Measurements from ENCODE around the gene PRELP. TPM values are rescaled to one million over a fixed set of nuclear protein-coding genes. Genes with fewer than 3 reads are reported as not detected.

PRELP gene
- total RNA-seq, 1 donor from 2014 or later, result 1.0 TPM

GRCh38 chr1:203526130-203526529 lies 50.5 kb downstream of the PRELP start:
- Histone ChIP-seq H3K9me3 (ENCODE audit: control insufficient read depth in 3 of 3, low read length in 3 of 3) (no peaks in the 10 kb centered on the region), H3K4me1 (ENCODE audit: control insufficient read depth in 3 of 3, insufficient read depth in 3 of 3, low read length in 3 of 3) (peaks cover 6 to 11% (median 9%) of the 10 kb centered on the region in 3 donors), H3K27ac (ENCODE audit: low read depth, low read length) (no peak overlapping the region), H3K36me3 (ENCODE audit: control insufficient read depth in 3 of 3, insufficient read depth in 3 of 3, low read length in 3 of 3) (no peaks in the 10 kb centered on the region), H3K4me3 (ENCODE audit: low read length in 3 of 3) (no peak overlapping the region), H3K9ac (ENCODE audit: low read depth in 1 of 3, low read length in 3 of 3) (no peak overlapping the region), H3K27me3 (ENCODE audit: control insufficient read depth in 3 of 3, insufficient read depth in 3 of 3, low read length in 3 of 3) (no peaks in the 10 kb centered on the region)

DNA sequence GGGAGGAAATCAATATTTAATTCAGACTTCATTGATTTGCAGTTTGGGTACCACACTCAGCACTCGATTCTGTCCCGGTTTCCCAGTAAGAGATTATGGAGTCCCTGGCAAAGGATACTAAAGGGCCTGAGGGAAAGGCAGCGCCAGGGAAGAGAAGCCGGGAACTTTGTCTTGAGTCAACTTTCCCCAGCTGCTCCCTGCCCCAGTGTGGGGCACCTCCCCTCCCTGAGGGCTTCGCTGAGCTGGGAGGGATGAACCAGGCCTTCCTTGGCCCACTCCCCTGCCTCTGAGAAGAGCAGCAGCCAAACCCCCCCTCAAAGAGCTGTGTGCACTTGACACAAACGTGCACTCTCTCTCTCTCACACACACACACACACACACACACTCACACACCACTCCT lies 51.0 kb downstream of the PRELP start:
- H3K27me3 ChIP-seq (ENCODE audit: control insufficient read depth in 3 of 3, insufficient read depth in 3 of 3, low read length in 3 of 3), result no peaks in the 10 kb centered on the region
- H3K36me3 ChIP-seq (ENCODE audit: control insufficient read depth in 3 of 3, insufficient read depth in 3 of 3, low read length in 3 of 3), result no peaks in the 10 kb centered on the region
- no peak overlapping the region for H3K4me3 ChIP-seq (ENCODE audit: low read length in 3 of 3)
- H3K27ac ChIP-seq (ENCODE audit: low read depth, low read length), result no peak overlapping the region
- peaks cover 5 to 8% (median 7%) of the 10 kb centered on the region in 3 donors for H3K4me1 ChIP-seq (ENCODE audit: control insufficient read depth in 3 of 3, insufficient read depth in 3 of 3, low read length in 3 of 3)
- H3K9ac ChIP-seq (ENCODE audit: low read depth in 1 of 3, low read length in 3 of 3), result no peak overlapping the region
- H3K9me3 ChIP-seq (ENCODE audit: control insufficient read depth in 3 of 3, low read length in 3 of 3), result no peaks in the 10 kb centered on the region

DNA sequence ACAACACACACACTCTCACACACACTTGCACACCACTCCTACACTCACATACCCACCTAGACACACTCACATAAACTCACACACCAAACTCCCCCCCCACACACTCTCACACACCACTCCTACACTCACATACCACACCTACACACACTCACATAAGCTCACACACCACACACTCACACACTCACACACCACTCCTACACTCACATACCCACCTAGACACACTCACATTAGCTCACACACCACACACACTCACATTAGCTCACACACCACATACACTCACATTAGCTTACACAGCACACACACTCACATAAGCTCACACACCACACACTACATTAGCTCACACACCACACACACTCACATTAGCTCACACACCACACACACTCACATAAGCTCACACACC lies 51.4 kb downstream of the PRELP start:
- H3K4me3 ChIP-seq (ENCODE audit: low read length in 3 of 3), result no peak overlapping the region
- H3K27me3 ChIP-seq (ENCODE audit: control insufficient read depth in 3 of 3, insufficient read depth in 3 of 3, low read length in 3 of 3), result no peaks in the 10 kb centered on the region
- H3K9me3 ChIP-seq (ENCODE audit: control insufficient read depth in 3 of 3, low read length in 3 of 3), result no peaks in the 10 kb centered on the region
- H3K9ac ChIP-seq (ENCODE audit: low read depth in 1 of 3, low read length in 3 of 3), result no peak overlapping the region
- peaks cover 1 to 7% (median 6%) of the 10 kb centered on the region in 3 donors for H3K4me1 ChIP-seq (ENCODE audit: control insufficient read depth in 3 of 3, insufficient read depth in 3 of 3, low read length in 3 of 3)
- H3K27ac ChIP-seq (ENCODE audit: low read depth, low read length), result no peak overlapping the region
- no peaks in the 10 kb centered on the region for H3K36me3 ChIP-seq (ENCODE audit: control insufficient read depth in 3 of 3, insufficient read depth in 3 of 3, low read length in 3 of 3)

- Histone ChIP-seq H3K9me3 (ENCODE audit: control insufficient read depth in 3 of 3, low read length in 3 of 3) (no peaks in the 10 kb centered on the region), H3K4me1 (ENCODE audit: control insufficient read depth in 3 of 3, insufficient read depth in 3 of 3, low read length in 3 of 3) (peaks cover 0 to 7% (median 6%) of the 10 kb centered on the region in 3 donors), H3K36me3 (ENCODE audit: control insufficient read depth in 3 of 3, insufficient read depth in 3 of 3, low read length in 3 of 3) (no peaks in the 10 kb centered on the region), H3K4me3 (ENCODE audit: low read length in 3 of 3) (no peak overlapping the region), H3K27ac (ENCODE audit: low read depth, low read length) (no peak overlapping the region), H3K9ac (ENCODE audit: low read depth in 1 of 3, low read length in 3 of 3) (no peak overlapping the region), H3K27me3 (ENCODE audit: control insufficient read depth in 3 of 3, insufficient read depth in 3 of 3, low read length in 3 of 3) (no peaks in the 10 kb centered on the region)
Measured at GRCh38 chr1:203528063-203528462, 52.5 kb downstream of the PRELP start.

GRCh38 chr1:203528976-203529835 lies 53.6 kb downstream of the PRELP start:
- Histone ChIP-seq H3K4me3 (ENCODE audit: low read length in 3 of 3) (no peak overlapping the region), H3K27ac (ENCODE audit: low read depth, low read length) (no peak overlapping the region), H3K4me1 (ENCODE audit: control insufficient read depth in 3 of 3, insufficient read depth in 3 of 3, low read length in 3 of 3) (peaks cover 0 to 7% (median 6%) of the 10 kb centered on the region in 3 donors), H3K27me3 (ENCODE audit: control insufficient read depth in 3 of 3, insufficient read depth in 3 of 3, low read length in 3 of 3) (no peaks in the 10 kb centered on the region), H3K9ac (ENCODE audit: low read depth in 1 of 3, low read length in 3 of 3) (no peak overlapping the region), H3K36me3 (ENCODE audit: control insufficient read depth in 3 of 3, insufficient read depth in 3 of 3, low read length in 3 of 3) (no peaks in the 10 kb centered on the region), H3K9me3 (ENCODE audit: control insufficient read depth in 3 of 3, low read length in 3 of 3) (no peaks in the 10 kb centered on the region)

GRCh38 chr1:203531063-203531462 lies 55.5 kb downstream of the PRELP start:
- Histone ChIP-seq H3K9me3 (ENCODE audit: control insufficient read depth in 3 of 3, low read length in 3 of 3) (no peaks in the 10 kb centered on the region), H3K36me3 (ENCODE audit: control insufficient read depth in 3 of 3, insufficient read depth in 3 of 3, low read length in 3 of 3) (no peaks in the 10 kb centered on the region), H3K9ac (ENCODE audit: low read depth in 1 of 3, low read length in 3 of 3) (no peak overlapping the region), H3K27ac (ENCODE audit: low read depth, low read length) (no peak overlapping the region), H3K4me1 (ENCODE audit: control insufficient read depth in 3 of 3, insufficient read depth in 3 of 3, low read length in 3 of 3) (peaks cover 0 to 2% (median 0%) of the 10 kb centered on the region in 3 donors), H3K4me3 (ENCODE audit: low read length in 3 of 3) (no peak overlapping the region), H3K27me3 (ENCODE audit: control insufficient read depth in 3 of 3, insufficient read depth in 3 of 3, low read length in 3 of 3) (no peaks in the 10 kb centered on the region)

DNA sequence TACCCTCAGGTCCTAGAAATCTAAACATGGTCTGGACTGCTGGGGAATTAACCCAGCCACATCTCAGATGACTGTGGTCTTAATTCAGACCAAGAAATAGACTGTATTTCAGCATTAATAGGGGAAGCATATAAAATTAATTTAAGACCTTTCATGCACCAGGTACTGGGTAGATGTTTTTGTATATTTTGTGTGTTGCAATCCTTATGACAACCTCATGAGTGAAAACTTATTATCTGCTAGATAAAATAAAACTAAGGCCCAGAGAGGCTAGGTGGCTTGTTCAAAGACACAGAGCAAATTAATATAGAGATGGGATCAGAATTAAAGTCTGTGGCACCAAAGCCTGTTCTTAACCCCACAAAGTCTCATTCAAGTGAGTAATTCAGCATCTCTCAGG lies 58.4 kb downstream of the PRELP start:
- Histone ChIP-seq H3K27ac (ENCODE audit: low read depth, low read length) (no peak overlapping the region), H3K4me3 (ENCODE audit: low read length in 3 of 3) (no peak overlapping the region), H3K9ac (ENCODE audit: low read depth in 1 of 3, low read length in 3 of 3) (no peak overlapping the region), H3K36me3 (ENCODE audit: control insufficient read depth in 3 of 3, insufficient read depth in 3 of 3, low read length in 3 of 3) (no peaks in the 10 kb centered on the region), H3K27me3 (ENCODE audit: control insufficient read depth in 3 of 3, insufficient read depth in 3 of 3, low read length in 3 of 3) (no peaks in the 10 kb centered on the region), H3K9me3 (ENCODE audit: control insufficient read depth in 3 of 3, low read length in 3 of 3) (no peaks in the 10 kb centered on the region), H3K4me1 (ENCODE audit: control insufficient read depth in 3 of 3, insufficient read depth in 3 of 3, low read length in 3 of 3) (peaks cover 0 to 4% (median 3%) of the 10 kb centered on the region in 3 donors)

- Histone ChIP-seq H3K27me3 (ENCODE audit: control insufficient read depth in 3 of 3, insufficient read depth in 3 of 3, low read length in 3 of 3) (no peaks in the 10 kb centered on the region), H3K36me3 (ENCODE audit: control insufficient read depth in 3 of 3, insufficient read depth in 3 of 3, low read length in 3 of 3) (no peaks in the 10 kb centered on the region), H3K9me3 (ENCODE audit: control insufficient read depth in 3 of 3, low read length in 3 of 3) (no peaks in the 10 kb centered on the region), H3K27ac (ENCODE audit: low read depth, low read length) (no peak overlapping the region), H3K9ac (ENCODE audit: low read depth in 1 of 3, low read length in 3 of 3) (no peak overlapping the region), H3K4me3 (ENCODE audit: low read length in 3 of 3) (no peak overlapping the region), H3K4me1 (ENCODE audit: control insufficient read depth in 3 of 3, insufficient read depth in 3 of 3, low read length in 3 of 3) (peaks cover 0 to 4% (median 3%) of the 10 kb centered on the region in 3 donors)
Measured at GRCh38 chr1:203534526-203534925, 58.9 kb downstream of the PRELP start.

GRCh38 chr1:203536575-203536974 lies 61.0 kb downstream of the PRELP start:
- no peaks in the 10 kb centered on the region for H3K36me3 ChIP-seq (ENCODE audit: control insufficient read depth in 3 of 3, insufficient read depth in 3 of 3, low read length in 3 of 3)
- no peak overlapping the region for H3K9ac ChIP-seq (ENCODE audit: low read depth in 1 of 3, low read length in 3 of 3)
- H3K9me3 ChIP-seq (ENCODE audit: control insufficient read depth in 3 of 3, low read length in 3 of 3), result no peaks in the 10 kb centered on the region
- H3K4me3 ChIP-seq (ENCODE audit: low read length in 3 of 3), result no peak overlapping the region
- H3K27ac ChIP-seq (ENCODE audit: low read depth, low read length), result no peak overlapping the region
- no peaks in the 10 kb centered on the region for H3K27me3 ChIP-seq (ENCODE audit: control insufficient read depth in 3 of 3, insufficient read depth in 3 of 3, low read length in 3 of 3)
- H3K4me1 ChIP-seq (ENCODE audit: control insufficient read depth in 3 of 3, insufficient read depth in 3 of 3, low read length in 3 of 3), result peaks cover 0 to 4% (median 3%) of the 10 kb centered on the region in 3 donors

DNA sequence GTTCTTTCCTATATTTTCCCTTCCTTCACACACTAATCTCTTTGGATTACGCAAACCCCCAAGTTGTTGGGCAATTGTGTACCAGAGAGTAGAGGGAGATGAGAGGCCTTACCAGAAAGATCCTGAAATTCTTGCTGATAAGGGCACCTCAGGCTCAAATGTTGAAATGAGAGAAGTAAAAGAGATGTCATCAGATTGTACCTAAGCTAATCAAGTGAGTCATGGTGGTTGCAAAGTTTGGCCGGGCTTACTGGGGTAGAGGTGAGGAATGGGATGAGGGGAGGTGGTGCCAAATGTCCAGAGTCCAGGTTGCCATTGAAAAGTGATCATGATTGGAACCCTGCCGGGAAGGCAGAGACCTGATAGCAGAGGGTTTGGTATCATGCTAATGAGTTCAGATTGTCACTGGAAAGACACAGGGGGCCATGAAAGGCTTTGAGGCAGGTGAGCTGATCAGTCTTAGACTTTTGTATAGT lies 61.4 kb downstream of the PRELP start:
- Histone ChIP-seq H3K9me3 (ENCODE audit: control insufficient read depth in 3 of 3, low read length in 3 of 3) (no peaks in the 10 kb centered on the region), H3K36me3 (ENCODE audit: control insufficient read depth in 3 of 3, insufficient read depth in 3 of 3, low read length in 3 of 3) (no peaks in the 10 kb centered on the region), H3K27me3 (ENCODE audit: control insufficient read depth in 3 of 3, insufficient read depth in 3 of 3, low read length in 3 of 3) (no peaks in the 10 kb centered on the region), H3K4me1 (ENCODE audit: control insufficient read depth in 3 of 3, insufficient read depth in 3 of 3, low read length in 3 of 3) (peaks cover 0 to 4% (median 3%) of the 10 kb centered on the region in 3 donors), H3K27ac (ENCODE audit: low read depth, low read length) (no peak overlapping the region), H3K4me3 (ENCODE audit: low read length in 3 of 3) (no peak overlapping the region), H3K9ac (ENCODE audit: low read depth in 1 of 3, low read length in 3 of 3) (no peak overlapping the region)
